Activated T-cell treated with anti-CD3 and anti-CD28 coated beads for 1 hour (primary cell): Measurements from ENCODE around the gene COL8A1.
"Not testable (repeated sequence)": the region's sequence is repeated elsewhere in the genome, so short reads cannot be mapped to it uniquely, and the experiment has no call there.

Experiments used
- DNase-seq: peaks from one replicate; pipeline ENCODE4 v3.0.0-alpha.2; 2020; ENCODE audit warnings: low read depth

Gene COL8A1

GRCh38 chr3:99638167-99638948, at the start of gene COL8A1:
Gene COL8A1 (plus strand): TSS chr3:99638594. CDS start chr3:99790683, 152,089 bp downstream.
- no peak for DNase-seq

- DNase-seq, result not testable (repeated sequence)
Measured at GRCh38 chr3:99589168-99589567, 49.2 kb upstream of the COL8A1 start.

- DNase-seq, result no peak
Measured at GRCh38 chr3:99599894-99600293, 38.5 kb upstream of the COL8A1 start.

- DNase-seq, result no peak
Measured at GRCh38 chr3:99601515-99601914, 36.9 kb upstream of the COL8A1 start.

GRCh38 chr3:99602183-99602582, 36.2 kb upstream of the COL8A1 start:
- no peak for DNase-seq

GRCh38 chr3:99607151-99607550, 31.2 kb upstream of the COL8A1 start:
- no peak for DNase-seq

- DNase-seq, result no peak
Measured at GRCh38 chr3:99614768-99615167, 23.6 kb upstream of the COL8A1 start.

GRCh38 chr3:99620077-99620767, 18.2 kb upstream of the COL8A1 start:
- no peak for DNase-seq

GRCh38 chr3:99620976-99621375, 17.4 kb upstream of the COL8A1 start:
- DNase-seq, result no peak

- DNase-seq, result no peak
Measured at GRCh38 chr3:99624496-99625236, 13.7 kb upstream of the COL8A1 start.

GRCh38 chr3:99625237-99625622, 13.2 kb upstream of the COL8A1 start:
- no peak for DNase-seq

GRCh38 chr3:99625643-99626416, 12.6 kb upstream of the COL8A1 start:
- DNase-seq, result no peak

GRCh38 chr3:99626417-99626788, 12.0 kb upstream of the COL8A1 start:
- no peak for DNase-seq

- DNase-seq, result no peak
Measured at GRCh38 chr3:99627062-99627826, 11.2 kb upstream of the COL8A1 start.

- no peak for DNase-seq
Measured at GRCh38 chr3:99630815-99631214, 7.6 kb upstream of the COL8A1 start.

GRCh38 chr3:99633887-99634558, 4.4 kb upstream of the COL8A1 start:
- no peak for DNase-seq

- no peak for DNase-seq
Measured at GRCh38 chr3:99634881-99635280, 3.5 kb upstream of the COL8A1 start.

GRCh38 chr3:99635348-99635747, 3.0 kb upstream of the COL8A1 start:
- DNase-seq, result no peak

GRCh38 chr3:99637016-99637367, 1.4 kb upstream of the COL8A1 start:
- no peak for DNase-seq

- no peak for DNase-seq
Measured at GRCh38 chr3:99637368-99638111, 854 bp upstream of the COL8A1 start.
